ENCODE results near the gene ZRANB2.

DNA sequence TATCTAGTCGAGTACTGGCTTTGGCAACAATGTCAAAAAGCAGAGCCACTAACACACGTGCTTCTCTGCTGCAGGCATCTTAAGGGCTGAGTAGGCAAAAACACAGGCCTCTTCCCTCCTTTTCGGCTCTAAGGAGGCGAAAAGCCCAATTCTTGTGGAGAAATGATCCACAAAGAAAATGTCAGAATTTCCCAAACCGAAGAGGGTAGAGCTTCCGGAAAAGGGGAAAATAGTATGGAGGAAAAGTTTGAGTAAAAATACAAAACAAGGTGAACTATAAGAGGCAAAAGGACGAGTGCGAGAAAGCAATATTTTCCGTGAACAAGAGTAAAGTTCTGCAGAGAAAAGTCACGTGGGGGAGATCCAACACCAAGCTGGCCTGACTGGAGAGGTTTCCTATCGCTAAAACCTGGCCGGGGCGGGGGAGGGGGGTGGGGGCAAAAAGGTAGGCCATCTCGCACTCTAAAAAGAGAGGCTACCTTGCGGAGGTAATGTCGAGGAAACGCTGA lies 551 bp downstream of the ZRANB2 start:
- no peak for TF ChIP-seq POLR2A (IDR thresholded peaks at IDR 0.05)
- TF ChIP-seq, protein P1, sequence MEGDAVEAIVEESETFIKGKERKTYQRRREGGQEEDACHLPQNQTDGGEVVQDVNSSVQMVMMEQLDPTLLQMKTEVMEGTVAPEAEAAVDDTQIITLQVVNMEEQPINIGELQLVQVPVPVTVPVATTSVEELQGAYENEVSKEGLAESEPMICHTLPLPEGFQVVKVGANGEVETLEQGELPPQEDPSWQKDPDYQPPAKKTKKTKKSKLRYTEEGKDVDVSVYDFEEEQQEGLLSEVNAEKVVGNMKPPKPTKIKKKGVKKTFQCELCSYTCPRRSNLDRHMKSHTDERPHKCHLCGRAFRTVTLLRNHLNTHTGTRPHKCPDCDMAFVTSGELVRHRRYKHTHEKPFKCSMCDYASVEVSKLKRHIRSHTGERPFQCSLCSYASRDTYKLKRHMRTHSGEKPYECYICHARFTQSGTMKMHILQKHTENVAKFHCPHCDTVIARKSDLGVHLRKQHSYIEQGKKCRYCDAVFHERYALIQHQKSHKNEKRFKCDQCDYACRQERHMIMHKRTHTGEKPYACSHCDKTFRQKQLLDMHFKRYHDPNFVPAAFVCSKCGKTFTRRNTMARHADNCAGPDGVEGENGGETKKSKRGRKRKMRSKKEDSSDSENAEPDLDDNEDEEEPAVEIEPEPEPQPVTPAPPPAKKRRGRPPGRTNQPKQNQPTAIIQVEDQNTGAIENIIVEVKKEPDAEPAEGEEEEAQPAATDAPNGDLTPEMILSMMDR (IDR thresholded peaks at IDR 0.05): no peak
